Choroid plexus epithelial cell (primary cell): ENCODE data around the gene LYRM7.

ENCODE experiments used
- DNase-seq: peaks from one replicate; pipeline ENCODE4 v3.0.0-alpha.2; 2010; ENCODE audit warnings: low read depth
- H3K4me3 ChIP-seq: 2 replicates; pipeline ENCODE4 v1.5.1; 2011; ENCODE audit warnings: low read depth, mild to moderate bottlenecking, control low read depth, low read length, moderate library complexity
- TF ChIP-seq, protein P1 (sequence below): conservative IDR thresholded peaks from 2 replicates; pipeline ENCODE4 v1.5.1; 2011; ENCODE audit warnings: low read depth, mild to moderate bottlenecking, control low read depth, inconsistent platforms, low read length, moderate library complexity

Gene LYRM7

DNA sequence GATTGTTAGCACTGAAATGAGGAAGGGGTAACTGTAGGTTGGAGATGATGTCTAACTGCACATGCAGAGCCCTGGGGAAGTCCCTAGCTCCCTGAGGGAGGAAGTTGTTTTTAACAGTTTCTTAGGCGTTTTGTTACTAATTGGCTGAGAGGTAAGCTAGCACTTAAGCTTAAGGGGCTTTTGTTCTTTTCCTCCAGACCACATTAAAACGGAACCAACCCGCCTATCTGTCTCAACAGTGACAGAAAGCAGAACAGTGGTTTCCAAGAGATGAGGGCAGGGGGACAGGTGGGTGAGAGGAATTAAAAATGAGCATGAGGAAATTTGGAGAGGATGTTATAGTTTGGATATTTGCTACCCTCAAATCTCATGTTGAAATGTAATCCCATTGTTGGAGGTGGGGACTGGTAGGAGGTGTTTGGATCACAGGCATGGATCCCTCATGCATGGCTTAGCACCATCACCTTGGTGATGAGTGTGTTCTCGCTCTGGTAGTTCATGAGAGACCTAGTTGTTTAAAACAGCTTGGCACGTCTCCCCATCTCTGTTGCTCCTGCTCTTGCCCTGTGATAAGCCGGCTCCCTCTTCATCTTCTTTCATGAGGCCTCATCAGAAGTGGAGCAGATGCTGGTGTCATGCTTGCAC lies 38.9 kb downstream of the LYRM7 start:
- TF ChIP-seq, protein P1, sequence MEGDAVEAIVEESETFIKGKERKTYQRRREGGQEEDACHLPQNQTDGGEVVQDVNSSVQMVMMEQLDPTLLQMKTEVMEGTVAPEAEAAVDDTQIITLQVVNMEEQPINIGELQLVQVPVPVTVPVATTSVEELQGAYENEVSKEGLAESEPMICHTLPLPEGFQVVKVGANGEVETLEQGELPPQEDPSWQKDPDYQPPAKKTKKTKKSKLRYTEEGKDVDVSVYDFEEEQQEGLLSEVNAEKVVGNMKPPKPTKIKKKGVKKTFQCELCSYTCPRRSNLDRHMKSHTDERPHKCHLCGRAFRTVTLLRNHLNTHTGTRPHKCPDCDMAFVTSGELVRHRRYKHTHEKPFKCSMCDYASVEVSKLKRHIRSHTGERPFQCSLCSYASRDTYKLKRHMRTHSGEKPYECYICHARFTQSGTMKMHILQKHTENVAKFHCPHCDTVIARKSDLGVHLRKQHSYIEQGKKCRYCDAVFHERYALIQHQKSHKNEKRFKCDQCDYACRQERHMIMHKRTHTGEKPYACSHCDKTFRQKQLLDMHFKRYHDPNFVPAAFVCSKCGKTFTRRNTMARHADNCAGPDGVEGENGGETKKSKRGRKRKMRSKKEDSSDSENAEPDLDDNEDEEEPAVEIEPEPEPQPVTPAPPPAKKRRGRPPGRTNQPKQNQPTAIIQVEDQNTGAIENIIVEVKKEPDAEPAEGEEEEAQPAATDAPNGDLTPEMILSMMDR: no peak
- no peak for DNase-seq
- H3K4me3 ChIP-seq: no peak overlapping the region

DNA sequence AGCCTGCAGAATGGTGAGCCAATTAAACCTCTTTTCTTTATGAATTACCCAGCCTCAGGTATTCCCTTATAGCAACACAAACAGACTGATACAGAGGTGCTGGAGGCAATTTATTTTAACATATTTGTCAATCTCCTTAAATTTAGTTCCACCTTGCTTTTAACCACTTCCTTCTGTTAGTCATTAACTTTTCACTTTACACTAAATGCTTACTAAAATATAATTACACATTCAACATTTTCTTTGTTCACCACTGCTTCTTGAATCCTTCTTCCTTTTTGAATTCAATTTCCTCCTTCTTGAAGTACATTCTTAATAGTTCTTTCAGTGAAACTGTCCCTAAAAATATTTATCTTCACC lies 39.4 kb downstream of the LYRM7 start:
- no peak for DNase-seq
- no peak overlapping the region for H3K4me3 ChIP-seq
- TF ChIP-seq, protein P1: no peak

DNA sequence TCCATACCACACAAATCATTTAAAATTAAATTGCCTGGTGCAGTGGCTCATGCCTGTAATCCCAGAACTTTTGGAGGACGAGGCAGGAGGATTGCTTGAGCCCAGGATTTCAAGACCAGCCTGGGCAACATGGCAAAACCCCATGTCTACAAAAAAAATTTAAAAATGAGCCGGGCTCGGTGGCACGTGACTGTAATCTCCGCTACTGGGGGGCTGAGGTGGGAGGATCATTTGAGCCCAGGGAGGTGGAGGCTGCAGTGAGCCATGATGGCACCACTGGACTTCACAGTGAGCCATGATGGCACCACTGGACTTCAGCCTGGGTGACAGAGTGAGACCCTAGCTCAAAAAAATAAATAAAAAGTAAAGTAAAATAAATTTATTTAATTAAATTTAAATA lies 40.9 kb downstream of the LYRM7 start:
- no peak overlapping the region for H3K4me3 ChIP-seq
- TF ChIP-seq, protein P1: no peak
- DNase-seq: no peak

DNA sequence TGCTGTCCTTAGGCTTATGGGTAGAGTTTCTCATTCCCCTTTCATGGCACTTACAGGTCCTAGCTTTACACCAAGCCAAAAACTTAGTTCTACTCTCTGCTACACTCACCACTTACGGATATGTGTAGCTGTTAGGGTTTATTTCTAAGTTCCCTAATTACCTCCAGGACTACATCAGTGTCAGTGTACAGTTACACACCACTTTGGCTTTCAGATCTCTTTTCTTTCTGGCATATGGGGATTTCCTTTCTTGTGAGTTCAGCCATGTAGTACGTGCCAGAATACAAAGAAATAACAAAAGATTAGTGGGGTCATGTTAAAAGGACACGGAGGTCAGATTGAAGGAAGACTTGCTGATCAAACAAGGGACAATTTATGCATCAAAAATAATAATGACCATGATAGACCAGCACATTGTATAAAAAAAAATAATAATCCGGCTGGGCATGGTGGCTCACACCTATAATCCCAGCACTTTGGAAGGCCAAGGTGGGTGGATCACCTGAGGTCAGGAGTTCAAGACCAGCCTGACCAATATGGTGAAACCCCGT lies 41.8 kb downstream of the LYRM7 start:
- no peak for DNase-seq
- no peak overlapping the region for H3K4me3 ChIP-seq
- TF ChIP-seq, protein P1: no peak

DNA sequence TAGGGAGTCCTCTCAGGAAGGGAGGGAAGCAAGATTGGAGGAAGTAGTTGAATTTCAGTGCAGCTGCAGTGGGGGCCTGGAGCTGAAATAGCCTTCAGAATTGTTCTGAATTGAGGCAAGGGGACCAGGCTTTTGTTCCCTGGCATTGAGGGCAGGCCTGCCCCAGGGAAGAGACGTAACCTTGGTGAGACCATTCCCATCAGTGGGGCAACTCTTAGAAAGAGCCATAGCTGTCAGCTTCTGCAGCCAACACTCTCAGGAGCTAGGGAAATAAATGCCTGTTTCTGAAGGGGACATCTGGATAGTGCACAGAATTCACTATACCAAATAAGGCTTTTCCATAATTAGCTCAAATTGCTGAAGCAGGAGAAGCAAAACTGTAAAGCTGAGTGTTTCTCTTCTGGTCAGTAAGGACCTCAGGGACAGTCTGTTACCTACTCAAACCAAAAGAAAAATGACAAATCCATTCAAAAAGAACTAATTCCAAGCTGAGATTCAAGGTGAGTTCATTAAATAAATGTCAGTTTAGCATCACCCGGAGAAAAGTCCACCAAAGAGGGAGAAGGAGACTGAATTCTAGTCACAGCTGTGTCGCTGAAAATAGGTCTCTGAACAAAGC lies 44.0 kb downstream of the LYRM7 start:
- DNase-seq: no peak
- H3K4me3 ChIP-seq: no peak overlapping the region
- TF ChIP-seq, protein P1: no peak

DNA sequence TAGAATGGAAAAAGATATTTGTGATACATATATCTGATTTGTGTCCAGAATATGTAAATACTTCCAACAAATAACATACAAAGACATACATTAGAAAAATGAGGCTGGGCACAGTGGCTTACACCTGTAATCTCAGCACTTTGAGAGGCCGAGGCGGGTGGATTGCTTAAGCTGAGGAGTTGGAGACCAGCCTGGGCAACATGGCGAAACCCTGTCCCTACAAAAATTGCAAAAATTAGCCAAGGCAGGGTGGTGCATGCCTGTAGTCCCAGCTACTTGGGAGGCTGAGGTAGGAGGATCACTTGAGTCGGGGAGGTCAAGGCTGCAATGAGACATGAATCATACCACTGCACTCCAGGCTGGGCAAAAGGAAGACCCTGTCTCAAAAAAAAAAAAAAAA lies 47.0 kb downstream of the LYRM7 start:
- DNase-seq: no peak
- TF ChIP-seq, protein P1: no peak
- H3K4me3 ChIP-seq: no peak overlapping the region

DNA sequence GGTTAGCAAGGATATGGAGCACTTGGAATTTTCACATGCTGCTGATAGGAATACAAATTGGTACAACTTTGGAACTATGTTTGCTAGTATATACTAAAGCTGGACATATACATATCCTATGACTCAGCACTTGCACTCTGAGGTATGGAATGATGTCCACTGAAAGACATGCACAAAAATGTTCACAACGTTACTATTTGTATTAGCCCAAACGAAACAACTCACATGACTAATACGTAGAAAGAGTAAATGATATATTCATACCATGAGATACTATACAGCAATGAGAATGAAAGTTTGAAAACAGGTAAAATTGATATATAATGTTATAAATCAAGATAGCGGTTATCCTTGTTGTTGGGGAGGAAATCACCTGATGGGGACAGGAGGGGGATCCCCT lies 47.6 kb downstream of the LYRM7 start:
- no peak overlapping the region for H3K4me3 ChIP-seq
- peak; percentile 49 for DNase-seq
- TF ChIP-seq, protein P1: no peak
